NT2/D1 (cell line): ENCODE measurements around the gene DOK6.

Experiments used
- DNase-seq: peaks from one replicate; pipeline ENCODE4 v3.0.0-alpha.2; 2011; ENCODE audit warnings: low read depth, low spot score
- H3K27me3 ChIP-seq: 2 replicates; pipeline ENCODE4 v1.6.0; 2011; ENCODE audit warnings: mild to moderate bottlenecking; ENCODE audit not compliant: insufficient read length, insufficient read depth
- H3K36me3 ChIP-seq: 2 replicates; pipeline ENCODE4 v1.6.1; 2011; ENCODE audit warnings: mild to moderate bottlenecking, low read length, mixed read lengths; ENCODE audit not compliant: insufficient read depth, insufficient read length
- H3K4me1 ChIP-seq: 2 replicates; pipeline ENCODE4 v1.5.1; 2011; ENCODE audit not compliant: insufficient read depth, insufficient read length
- H3K4me3 ChIP-seq: 2 replicates; pipeline ENCODE4 v1.5.1; 2011; ENCODE audit warnings: low read depth; ENCODE audit not compliant: insufficient read length
- H3K9ac ChIP-seq: 2 replicates; pipeline ENCODE4 v1.6.0; 2011; ENCODE audit warnings: low read depth; ENCODE audit not compliant: insufficient read length
- H3K9me3 ChIP-seq: 2 replicates; pipeline ENCODE4 v1.5.1; 2011; ENCODE audit warnings: mild to moderate bottlenecking, low read length; ENCODE audit not compliant: insufficient read depth
- SUZ12 ChIP-seq: IDR thresholded peaks from 2 replicates; pipeline ENCODE4 v1.6.1; 2011; ENCODE audit not compliant: insufficient read length, insufficient read depth; ENCODE audit errors: extremely low read depth
- YY1 ChIP-seq: IDR thresholded peaks from 2 replicates; pipeline ENCODE4 v1.6.1; 2011; ENCODE audit not compliant: insufficient read length, insufficient read depth
- ZNF274 ChIP-seq: IDR thresholded peaks from 2 replicates; pipeline ENCODE4 v1.6.1; 2011; ENCODE audit warnings: mild to moderate bottlenecking, low read depth, low read length

DOK6 gene

GRCh38 chr18:69495338-69495737, 94.7 kb downstream of the DOK6 start:
- no peak for DNase-seq
- Histone ChIP-seq H3K4me3 (no peak overlapping the region), H3K4me1 (no peaks in the 10 kb centered on the region), H3K36me3 (no peaks in the 10 kb centered on the region), H3K27me3 (no peaks in the 10 kb centered on the region), H3K9me3 (peaks cover 16% of the 10 kb centered on the region; the same call in 1 of the 2 replicates), H3K9ac (no peak overlapping the region)
- TF ChIP-seq SUZ12 (no peak), ZNF274 (no peak), YY1 (no peak)

GRCh38 chr18:69495841-69496533, 95.3 kb downstream of the DOK6 start:
- peaks cover 16% of the 10 kb centered on the region; the same call in 1 of the 2 replicates for H3K9me3 ChIP-seq
- DNase-seq: no peak
- H3K4me3 ChIP-seq: no peak overlapping the region
- TF ChIP-seq ZNF274: no peak
- no peak for TF ChIP-seq YY1
- TF ChIP-seq SUZ12: no peak
- H3K4me1 ChIP-seq: no peaks in the 10 kb centered on the region
- no peaks in the 10 kb centered on the region for H3K27me3 ChIP-seq
- H3K9ac ChIP-seq: no peak overlapping the region
- no peaks in the 10 kb centered on the region for H3K36me3 ChIP-seq

- H3K27me3 ChIP-seq: no peaks in the 10 kb centered on the region
- DNase-seq: no peak
- H3K9ac ChIP-seq: no peak overlapping the region
- H3K9me3 ChIP-seq: no peaks in the 10 kb centered on the region
- H3K4me1 ChIP-seq: no peaks in the 10 kb centered on the region
- TF ChIP-seq YY1 (no peak), SUZ12 (no peak), ZNF274 (no peak)
- no peaks in the 10 kb centered on the region for H3K36me3 ChIP-seq
- H3K4me3 ChIP-seq: no peak overlapping the region
These were observed 118.3 kb downstream of the DOK6 start for GRCh38 chr18:69518989-69519388.

- no peak overlapping the region for H3K4me3 ChIP-seq
- H3K9ac ChIP-seq: no peak overlapping the region
- H3K27me3 ChIP-seq: no peaks in the 10 kb centered on the region
- no peaks in the 10 kb centered on the region for H3K4me1 ChIP-seq
- DNase-seq: no peak
- no peaks in the 10 kb centered on the region for H3K9me3 ChIP-seq
- H3K36me3 ChIP-seq: no peaks in the 10 kb centered on the region
- no peak for TF ChIP-seq YY1
- no peak for TF ChIP-seq SUZ12
- TF ChIP-seq ZNF274: no peak
These were observed 122.9 kb downstream of the DOK6 start for GRCh38 chr18:69523582-69523981.

GRCh38 chr18:69528435-69528834, 127.7 kb downstream of the DOK6 start:
- DNase-seq: no peak
- no peak overlapping the region for H3K4me3 ChIP-seq
- no peak for TF ChIP-seq ZNF274
- no peak for TF ChIP-seq YY1
- TF ChIP-seq SUZ12: no peak

GRCh38 chr18:69529151-69529550, 128.5 kb downstream of the DOK6 start:
- Histone ChIP-seq H3K9me3 (no peaks in the 10 kb centered on the region), H3K4me3 (no peak overlapping the region), H3K4me1 (no peaks in the 10 kb centered on the region), H3K9ac (no peak overlapping the region), H3K27me3 (no peaks in the 10 kb centered on the region), H3K36me3 (no peaks in the 10 kb centered on the region)
- TF ChIP-seq SUZ12 (no peak), YY1 (no peak), ZNF274 (no peak)
- DNase-seq: no peak

More at GRCh38 chr18:69528435-69528834, 127.7 kb downstream of the DOK6 start:
- Histone ChIP-seq H3K9ac (no peak overlapping the region), H3K36me3 (no peaks in the 10 kb centered on the region), H3K27me3 (no peaks in the 10 kb centered on the region), H3K4me1 (no peaks in the 10 kb centered on the region), H3K9me3 (no peaks in the 10 kb centered on the region)

- Histone ChIP-seq H3K4me3 (no peak overlapping the region), H3K27me3 (no peaks in the 10 kb centered on the region), H3K4me1 (no peaks in the 10 kb centered on the region), H3K36me3 (no peaks in the 10 kb centered on the region), H3K9ac (no peak overlapping the region), H3K9me3 (no peaks in the 10 kb centered on the region)
- no peak for DNase-seq
- TF ChIP-seq ZNF274: no peak
- TF ChIP-seq YY1: no peak
- no peak for TF ChIP-seq SUZ12
These were observed 131.3 kb downstream of the DOK6 start for GRCh38 chr18:69531973-69532372.
